Panc1 (cell line): ENCODE data around the gene GRIA4. TPM values are rescaled to one million over a fixed set of nuclear protein-coding genes. Genes with fewer than 3 reads are reported as not detected.
A peak's percentile ranks its signal among the peaks of the same experiment; 100 is the strongest.

ENCODE experiments used
- ATAC-seq: fragments of 200-7000 bp; cut with Tn5 transposase; 2 replicates; pipeline ENCODE4 v1.9.1; 2020; ENCODE audit warnings: mild to moderate bottlenecking, moderate library complexity
- BruUV-seq: library from RNA; stranded (reverse); fragments of 400-500 nt; replicated peaks from 2 replicates; lab custom pipeline; 2021; lab: Mats Ljungman, UMichigan
- CTCF ChIA-PET: fragments of 300-600 bp; sonication (Branson Sonifier 250); formaldehyde crosslinking; loops from one replicate; lab custom pipeline; 2022; ENCODE audit warnings: antibody characterized with exemption; lab: Charles Lee
- POLR2A ChIA-PET: fragments of 300-600 bp; sonication (Branson Sonifier 250); formaldehyde crosslinking; loops from one replicate; lab custom pipeline; 2022; ENCODE audit warnings: antibody characterized with exemption; lab: Charles Lee
- DNase-seq: peaks from one replicate; pipeline ENCODE4 v3.0.0-alpha.2; 2010; ENCODE audit warnings: low read depth, low spot score
- H3K27ac ChIP-seq: 2 replicates; pipeline ENCODE4 v1.5.1; 2011; ENCODE audit warnings: mild to moderate bottlenecking, low read length, inconsistent platforms
- H3K27me3 ChIP-seq: fragments of 200-500 bp; sonication (Bioruptor generic); 2 replicates; pipeline ENCODE4 v1.6.0; 2014; ENCODE audit warnings: low read length, inconsistent platforms; ENCODE audit not compliant: control insufficient read depth, insufficient read depth
- H3K36me3 ChIP-seq: fragments of 200-500 bp; sonication (Bioruptor generic); 2 replicates; pipeline ENCODE4 v1.5.1; 2014; ENCODE audit warnings: inconsistent platforms, mild to moderate bottlenecking, low read length, moderate library complexity; ENCODE audit not compliant: control insufficient read depth, insufficient read depth
- H3K4me1 ChIP-seq: 2 replicates; pipeline ENCODE4 v1.5.1; 2011; ENCODE audit warnings: inconsistent platforms, mild to moderate bottlenecking, low read length, moderate library complexity; ENCODE audit not compliant: control insufficient read depth, insufficient read depth
- H3K4me3 ChIP-seq, 2 experiments: 2 replicates each; pipeline ENCODE4 v1.5.1; 2011 to 2012; ENCODE audit warnings: low read depth in 2 of 2, low read length in 2 of 2, mild to moderate bottlenecking in 2 of 2, inconsistent platforms in 1 of 2, moderate library complexity in 1 of 2
- H3K9me3 ChIP-seq: fragments of 200-500 bp; sonication (Bioruptor generic); 2 replicates; pipeline ENCODE4 v1.5.1; 2014; ENCODE audit warnings: low read depth, mild to moderate bottlenecking, inconsistent platforms, low read length, moderate library complexity; ENCODE audit not compliant: control insufficient read depth, insufficient read depth
- POLR2AphosphoS5 ChIP-seq: IDR thresholded peaks from 2 replicates; pipeline ENCODE4 v1.6.1; 2012; ENCODE audit warnings: mild to moderate bottlenecking, low read depth, low read length, moderate library complexity
- SIN3A ChIP-seq: IDR thresholded peaks from 2 replicates; pipeline ENCODE4 v1.6.1; 2012; ENCODE audit warnings: low read depth, mild to moderate bottlenecking, low read length, moderate library complexity, borderline replicate concordance; ENCODE audit not compliant: insufficient read depth
- TCF7L2 ChIP-seq: IDR thresholded peaks from 2 replicates; pipeline ENCODE4 v1.6.1; 2011; ENCODE audit warnings: mild to moderate bottlenecking, low read depth, low read length, inconsistent platforms
- in situ Hi-C: cut with HindIII; loops from 2 replicates; pipeline ENCODE4 v1.10.0; 2016; ENCODE audit warnings: low sequenced_read_pairs, low pct_unique_long_range_greater_than_20kb
- intact Hi-C: fragments of 100-400 bp; cut with micrococcal nuclease; formaldehyde crosslinking; loops from one replicate; pipeline ENCODE4 v1.10.0; 2022; ENCODE audit not compliant: unreplicated experiment
- total RNA-seq: library from RNA; stranded (reverse); gene quantifications from one replicate; pipeline ENCODE4 v1.2.1, GENCODE V29; 2021; ENCODE audit not compliant: unreplicated experiment
- TF ChIP-seq, protein P1 (sequence below), 2 experiments: IDR thresholded peaks; 2 replicates each; pipeline ENCODE4 v1.6.1; 2011 to 2012; ENCODE audit warnings: low read depth in 2 of 2, control low read depth in 1 of 2, low read length in 1 of 2, mild to moderate bottlenecking in 1 of 2, moderate library complexity in 1 of 2; ENCODE audit not compliant: insufficient read depth in 1 of 2
- TF ChIP-seq, protein P2 (sequence below): fragments of 450-650 bp; IDR thresholded peaks from 2 replicates; pipeline ENCODE4 v1.5.1; 2017; ENCODE audit warnings: mild to moderate bottlenecking

Gene GRIA4
- total RNA-seq, 1 experiment from 2014 or later = not detected

DNA sequence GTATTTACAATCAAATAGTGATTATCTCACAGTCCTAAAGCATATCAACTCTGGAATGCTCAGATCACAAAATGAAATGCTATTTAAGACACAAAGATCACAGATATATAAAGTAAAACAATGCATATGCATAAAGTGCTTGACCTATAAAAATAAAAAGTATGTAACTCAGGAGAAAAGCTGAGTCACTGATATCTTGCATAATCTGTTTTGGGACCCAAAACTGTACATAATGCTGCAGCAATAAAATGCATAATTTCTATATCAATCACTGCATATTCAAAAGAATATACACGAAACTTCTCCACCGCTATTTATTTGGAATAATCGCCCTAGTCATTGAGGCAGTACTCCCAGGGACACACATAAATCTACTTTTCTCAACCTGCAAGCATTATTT lies 34.9 kb upstream of the GRIA4 start:
- H3K4me3 ChIP-seq = no peak overlapping the region
- DNase-seq (no peak), ATAC-seq (no peak)
- no peaks in the 10 kb centered on the region for H3K27me3 ChIP-seq
- TF ChIP-seq, protein P1, sequence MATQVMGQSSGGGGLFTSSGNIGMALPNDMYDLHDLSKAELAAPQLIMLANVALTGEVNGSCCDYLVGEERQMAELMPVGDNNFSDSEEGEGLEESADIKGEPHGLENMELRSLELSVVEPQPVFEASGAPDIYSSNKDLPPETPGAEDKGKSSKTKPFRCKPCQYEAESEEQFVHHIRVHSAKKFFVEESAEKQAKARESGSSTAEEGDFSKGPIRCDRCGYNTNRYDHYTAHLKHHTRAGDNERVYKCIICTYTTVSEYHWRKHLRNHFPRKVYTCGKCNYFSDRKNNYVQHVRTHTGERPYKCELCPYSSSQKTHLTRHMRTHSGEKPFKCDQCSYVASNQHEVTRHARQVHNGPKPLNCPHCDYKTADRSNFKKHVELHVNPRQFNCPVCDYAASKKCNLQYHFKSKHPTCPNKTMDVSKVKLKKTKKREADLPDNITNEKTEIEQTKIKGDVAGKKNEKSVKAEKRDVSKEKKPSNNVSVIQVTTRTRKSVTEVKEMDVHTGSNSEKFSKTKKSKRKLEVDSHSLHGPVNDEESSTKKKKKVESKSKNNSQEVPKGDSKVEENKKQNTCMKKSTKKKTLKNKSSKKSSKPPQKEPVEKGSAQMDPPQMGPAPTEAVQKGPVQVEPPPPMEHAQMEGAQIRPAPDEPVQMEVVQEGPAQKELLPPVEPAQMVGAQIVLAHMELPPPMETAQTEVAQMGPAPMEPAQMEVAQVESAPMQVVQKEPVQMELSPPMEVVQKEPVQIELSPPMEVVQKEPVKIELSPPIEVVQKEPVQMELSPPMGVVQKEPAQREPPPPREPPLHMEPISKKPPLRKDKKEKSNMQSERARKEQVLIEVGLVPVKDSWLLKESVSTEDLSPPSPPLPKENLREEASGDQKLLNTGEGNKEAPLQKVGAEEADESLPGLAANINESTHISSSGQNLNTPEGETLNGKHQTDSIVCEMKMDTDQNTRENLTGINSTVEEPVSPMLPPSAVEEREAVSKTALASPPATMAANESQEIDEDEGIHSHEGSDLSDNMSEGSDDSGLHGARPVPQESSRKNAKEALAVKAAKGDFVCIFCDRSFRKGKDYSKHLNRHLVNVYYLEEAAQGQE (IDR thresholded peaks at IDR 0.05; ENCODE audit: insufficient read depth in 1 of 2, low read depth in 2 of 2, low read length in 1 of 2) = no peak
- TF ChIP-seq, protein P2, sequence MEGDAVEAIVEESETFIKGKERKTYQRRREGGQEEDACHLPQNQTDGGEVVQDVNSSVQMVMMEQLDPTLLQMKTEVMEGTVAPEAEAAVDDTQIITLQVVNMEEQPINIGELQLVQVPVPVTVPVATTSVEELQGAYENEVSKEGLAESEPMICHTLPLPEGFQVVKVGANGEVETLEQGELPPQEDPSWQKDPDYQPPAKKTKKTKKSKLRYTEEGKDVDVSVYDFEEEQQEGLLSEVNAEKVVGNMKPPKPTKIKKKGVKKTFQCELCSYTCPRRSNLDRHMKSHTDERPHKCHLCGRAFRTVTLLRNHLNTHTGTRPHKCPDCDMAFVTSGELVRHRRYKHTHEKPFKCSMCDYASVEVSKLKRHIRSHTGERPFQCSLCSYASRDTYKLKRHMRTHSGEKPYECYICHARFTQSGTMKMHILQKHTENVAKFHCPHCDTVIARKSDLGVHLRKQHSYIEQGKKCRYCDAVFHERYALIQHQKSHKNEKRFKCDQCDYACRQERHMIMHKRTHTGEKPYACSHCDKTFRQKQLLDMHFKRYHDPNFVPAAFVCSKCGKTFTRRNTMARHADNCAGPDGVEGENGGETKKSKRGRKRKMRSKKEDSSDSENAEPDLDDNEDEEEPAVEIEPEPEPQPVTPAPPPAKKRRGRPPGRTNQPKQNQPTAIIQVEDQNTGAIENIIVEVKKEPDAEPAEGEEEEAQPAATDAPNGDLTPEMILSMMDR = no peak
- TF ChIP-seq SIN3A (no peak), TCF7L2 (no peak), POLR2AphosphoS5 (no peak)
- in situ Hi-C loops (no loop called here), intact Hi-C loops (no loop called here)
- H3K9me3 ChIP-seq = no peaks in the 10 kb centered on the region
- no peaks in the 10 kb centered on the region for H3K4me1 ChIP-seq
- ChIA-PET CTCF (no interaction called here), POLR2A (no interaction called here)
- no peaks in the 10 kb centered on the region for H3K36me3 ChIP-seq
- no peak overlapping the region for H3K27ac ChIP-seq
- BruUV-seq = no TSS peak

DNA sequence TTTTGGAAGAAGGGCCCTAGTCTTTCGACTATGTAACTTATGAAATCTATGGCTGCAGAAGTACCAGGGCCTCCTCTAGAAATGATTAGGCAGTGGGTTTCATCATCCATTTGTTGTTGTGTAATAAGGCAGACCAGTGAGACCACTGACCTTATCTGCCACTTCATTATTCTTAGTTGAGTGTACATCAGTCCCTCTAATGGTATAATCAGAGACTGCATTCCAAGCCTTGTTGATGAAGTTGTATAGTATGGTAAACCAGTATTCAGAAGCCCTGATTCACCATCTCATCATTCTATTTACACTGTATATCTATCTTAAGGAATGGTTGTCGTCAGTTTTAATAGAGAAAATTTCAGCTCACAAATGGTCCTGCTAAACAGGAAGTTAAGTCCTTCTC lies 32.2 kb upstream of the GRIA4 start:
- intact Hi-C loops (no loop called here), in situ Hi-C loops (no loop called here)
- TF ChIP-seq, protein P2 = peak; percentile 42; the same call in 1 of the 2 replicates
- TF ChIP-seq SIN3A = no peak
- TF ChIP-seq TCF7L2 = no peak
- TF ChIP-seq POLR2AphosphoS5 = no peak
- TF ChIP-seq, protein P1 (IDR thresholded peaks at IDR 0.05; ENCODE audit: insufficient read depth in 1 of 2, low read depth in 2 of 2, low read length in 1 of 2) = no peak
- Histone ChIP-seq H3K36me3 (no peaks in the 10 kb centered on the region), H3K27ac (no peak overlapping the region), H3K4me3 (no peak overlapping the region), H3K9me3 (no peaks in the 10 kb centered on the region), H3K4me1 (no peaks in the 10 kb centered on the region), H3K27me3 (no peaks in the 10 kb centered on the region)
- no TSS peak for BruUV-seq
- CTCF ChIA-PET = no interaction called here
- POLR2A ChIA-PET = no interaction called here
- DNase-seq = peak; percentile 36
- ATAC-seq = peak; percentile 74
